HepG2 (cell line): ENCODE results near the gene MPC1.
A peak's percentile ranks its signal among the peaks of the same experiment; 100 is the strongest.

ENCODE experiments used
- DPF2 ChIP-seq: sonication (generic); formaldehyde crosslinking; IDR thresholded peaks from 2 replicates; pipeline ENCODE4 v1.4.0; 2020; ENCODE audit warnings: mild to moderate bottlenecking, low read depth, missing genetic modification reagents, borderline replicate concordance
- ERF ChIP-seq: IDR thresholded peaks from 2 replicates; pipeline ENCODE4 v1.6.1; 2018; ENCODE audit warnings: missing biosample characterization, missing genetic modification reagents
- FOXM1 ChIP-seq: sonication (generic); formaldehyde crosslinking; IDR thresholded peaks from 2 replicates; pipeline ENCODE4 v1.5.0; 2020; ENCODE audit warnings: missing genetic modification reagents
- GZF1 ChIP-seq: sonication (generic); formaldehyde crosslinking; IDR thresholded peaks from 2 replicates; pipeline ENCODE4 v1.5.1; 2020; ENCODE audit warnings: mild to moderate bottlenecking, missing genetic modification reagents
- KMT2B ChIP-seq: IDR thresholded peaks from 2 replicates; pipeline ENCODE4 v1.6.1; 2016; ENCODE audit warnings: missing genetic modification reagents, missing compliant biosample characterization
- NFE2L2 ChIP-seq: fragments of 150-350 bp; IDR thresholded peaks from 2 replicates; pipeline ENCODE4 v1.6.1; 2014; ENCODE audit warnings: low read length
- NR3C1 ChIP-seq: sonication (generic); formaldehyde crosslinking; IDR thresholded peaks from 2 replicates; pipeline ENCODE4 v1.4.0; 2020; ENCODE audit warnings: missing genetic modification reagents
- ZNF569 ChIP-seq: sonication (generic); formaldehyde crosslinking; IDR thresholded peaks from 2 replicates; pipeline ENCODE4 v1.5.0; 2020; ENCODE audit warnings: mild to moderate bottlenecking, missing genetic modification reagents, moderate library complexity, borderline replicate concordance
- ZNF850 ChIP-seq: sonication (generic); formaldehyde crosslinking; conservative IDR thresholded peaks from 2 replicates; pipeline ENCODE4 v1.9.0; 2021; ENCODE audit warnings: mild to moderate bottlenecking, missing genetic modification reagents
- TF ChIP-seq, protein P1 (sequence below): sonication (generic); formaldehyde crosslinking; IDR thresholded peaks from 2 replicates; pipeline ENCODE4 v1.5.0; 2020; ENCODE audit warnings: mild to moderate bottlenecking, missing genetic modification reagents, moderate library complexity
- TF ChIP-seq, protein P2 (sequence below): sonication (generic); formaldehyde crosslinking; IDR thresholded peaks from 2 replicates; pipeline ENCODE4 v1.8.0; 2022; ENCODE audit warnings: mild to moderate bottlenecking, missing genetic modification reagents

DNA sequence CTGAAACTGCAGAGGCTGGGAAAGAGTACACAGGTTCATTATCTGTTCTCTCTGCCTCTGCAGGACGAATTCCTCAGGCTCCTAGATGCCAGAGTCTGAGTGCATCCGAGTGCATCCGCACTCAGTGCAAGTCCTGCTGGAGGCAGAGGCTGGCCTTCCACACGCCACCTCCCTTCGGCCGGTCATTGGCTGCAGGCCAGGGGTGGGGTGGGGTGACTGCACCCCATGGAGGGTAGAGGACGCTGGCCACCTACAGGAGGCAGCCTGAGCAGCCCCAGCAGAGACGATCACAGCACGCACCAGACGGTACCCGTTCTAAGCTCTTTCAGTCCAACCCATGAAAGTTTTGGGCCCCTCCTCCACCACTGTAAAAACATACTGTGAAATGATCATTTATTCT lies 52.1 kb downstream of the MPC1 start:
- no peak for TF ChIP-seq DPF2
- TF ChIP-seq GZF1 (CRISPR knock-in tag) = no peak
- TF ChIP-seq NR3C1 (CRISPR knock-in tag) = no peak
- TF ChIP-seq ERF (CRISPR knock-in tag) = peak; percentile 79; the same call in 1 of the 2 replicates
- peak; percentile 41; the same call in 1 of the 2 replicates for TF ChIP-seq KMT2B (CRISPR knock-in tag)
- TF ChIP-seq ZNF850 (CRISPR knock-in tag) = no peak
- TF ChIP-seq ZNF569 = no peak
- TF ChIP-seq, protein P1, sequence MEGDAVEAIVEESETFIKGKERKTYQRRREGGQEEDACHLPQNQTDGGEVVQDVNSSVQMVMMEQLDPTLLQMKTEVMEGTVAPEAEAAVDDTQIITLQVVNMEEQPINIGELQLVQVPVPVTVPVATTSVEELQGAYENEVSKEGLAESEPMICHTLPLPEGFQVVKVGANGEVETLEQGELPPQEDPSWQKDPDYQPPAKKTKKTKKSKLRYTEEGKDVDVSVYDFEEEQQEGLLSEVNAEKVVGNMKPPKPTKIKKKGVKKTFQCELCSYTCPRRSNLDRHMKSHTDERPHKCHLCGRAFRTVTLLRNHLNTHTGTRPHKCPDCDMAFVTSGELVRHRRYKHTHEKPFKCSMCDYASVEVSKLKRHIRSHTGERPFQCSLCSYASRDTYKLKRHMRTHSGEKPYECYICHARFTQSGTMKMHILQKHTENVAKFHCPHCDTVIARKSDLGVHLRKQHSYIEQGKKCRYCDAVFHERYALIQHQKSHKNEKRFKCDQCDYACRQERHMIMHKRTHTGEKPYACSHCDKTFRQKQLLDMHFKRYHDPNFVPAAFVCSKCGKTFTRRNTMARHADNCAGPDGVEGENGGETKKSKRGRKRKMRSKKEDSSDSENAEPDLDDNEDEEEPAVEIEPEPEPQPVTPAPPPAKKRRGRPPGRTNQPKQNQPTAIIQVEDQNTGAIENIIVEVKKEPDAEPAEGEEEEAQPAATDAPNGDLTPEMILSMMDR (CRISPR knock-in tag) = peak; percentile 96
- no peak for TF ChIP-seq NFE2L2
- TF ChIP-seq FOXM1 = no peak
- TF ChIP-seq, protein P2, sequence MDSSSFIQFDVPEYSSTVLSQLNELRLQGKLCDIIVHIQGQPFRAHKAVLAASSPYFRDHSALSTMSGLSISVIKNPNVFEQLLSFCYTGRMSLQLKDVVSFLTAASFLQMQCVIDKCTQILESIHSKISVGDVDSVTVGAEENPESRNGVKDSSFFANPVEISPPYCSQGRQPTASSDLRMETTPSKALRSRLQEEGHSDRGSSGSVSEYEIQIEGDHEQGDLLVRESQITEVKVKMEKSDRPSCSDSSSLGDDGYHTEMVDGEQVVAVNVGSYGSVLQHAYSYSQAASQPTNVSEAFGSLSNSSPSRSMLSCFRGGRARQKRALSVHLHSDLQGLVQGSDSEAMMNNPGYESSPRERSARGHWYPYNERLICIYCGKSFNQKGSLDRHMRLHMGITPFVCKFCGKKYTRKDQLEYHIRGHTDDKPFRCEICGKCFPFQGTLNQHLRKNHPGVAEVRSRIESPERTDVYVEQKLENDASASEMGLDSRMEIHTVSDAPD = no peak
